HG03175 (cell line): ENCODE results near the gene CCDC47.
"Not testable (repeated sequence)": the region's sequence is repeated elsewhere in the genome, so short reads cannot be mapped to it uniquely, and the experiment has no call there.

Source experiments
- ATAC-seq: cut with Tn5 transposase; IDR thresholded peaks from one replicate; pipeline ENCODE4 v1.9.1; 2021; ENCODE audit warnings: mild to moderate bottlenecking, moderate library complexity; ENCODE audit not compliant: unreplicated experiment

CCDC47 gene

DNA sequence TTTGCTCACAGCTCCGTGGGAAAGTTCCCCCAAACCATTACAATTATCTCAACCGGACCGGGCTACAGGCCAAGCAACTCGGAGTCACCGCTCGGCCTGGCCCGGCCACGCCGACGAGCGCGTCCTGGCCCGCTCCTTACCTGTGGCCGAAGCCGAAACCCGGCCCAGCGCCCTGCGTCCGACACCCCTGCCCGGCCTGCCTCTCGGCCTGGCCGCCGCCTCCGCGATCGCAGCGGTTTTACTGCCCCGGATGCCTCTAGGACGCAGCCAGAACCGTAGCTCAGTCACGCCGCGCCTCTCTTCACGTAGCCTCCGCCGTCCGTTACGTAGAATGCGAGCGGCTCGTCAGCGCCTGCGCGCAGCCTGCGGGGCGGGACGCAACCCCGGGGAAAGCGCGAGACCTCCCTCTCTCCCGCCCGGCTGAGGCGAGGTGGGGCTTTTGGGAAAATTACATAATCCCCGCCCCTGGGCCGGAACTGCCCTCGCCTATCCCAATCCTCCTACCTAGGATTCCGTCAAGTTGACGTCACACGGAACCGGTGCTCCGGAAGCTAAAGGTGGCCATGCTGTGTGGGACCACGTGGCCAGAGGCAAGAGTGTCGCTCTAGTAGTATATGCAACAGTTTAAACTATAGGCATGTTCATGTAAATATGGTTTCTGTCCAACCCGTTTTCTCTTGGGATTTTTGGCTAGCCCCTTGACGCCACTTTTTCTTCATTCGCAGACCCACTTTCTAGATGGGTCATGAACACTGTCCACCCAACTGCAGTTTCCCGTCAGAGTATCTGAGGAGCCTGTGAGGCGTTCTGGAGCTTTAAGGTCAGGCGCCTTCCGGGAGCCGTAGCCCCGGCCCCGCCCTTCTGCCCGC lies at the start of gene CCDC47:
Gene CCDC47, minus strand, starts transcription at position 326 of the 869 bp plus-strand sequence. CDS start 7,422 bp downstream, outside the sequence.
- peak; percentile 85 for ATAC-seq

DNA sequence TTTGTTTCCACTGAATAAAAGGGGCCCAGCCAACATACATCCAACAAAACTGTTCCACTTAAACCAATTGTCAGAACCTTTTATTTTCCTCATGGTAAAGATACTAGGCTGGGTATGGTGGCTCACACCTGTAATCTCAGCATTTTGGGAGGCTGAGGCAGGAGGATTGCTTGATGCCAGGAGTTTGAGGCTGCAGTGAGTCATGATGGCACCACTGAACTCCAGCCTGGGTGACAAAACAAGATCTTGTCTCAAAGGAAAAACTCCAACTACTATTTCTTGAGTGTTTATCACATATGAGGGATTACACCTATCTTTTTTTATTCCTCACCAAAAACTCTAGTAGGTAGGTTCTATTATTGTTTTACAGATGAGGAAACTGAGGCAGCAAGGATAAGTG lies 49.1 kb upstream of the CCDC47 start:
- ATAC-seq: no peak

- ATAC-seq: no peak
Measured at GRCh38 chr17:63821804-63822203, 48.4 kb upstream of the CCDC47 start.

DNA sequence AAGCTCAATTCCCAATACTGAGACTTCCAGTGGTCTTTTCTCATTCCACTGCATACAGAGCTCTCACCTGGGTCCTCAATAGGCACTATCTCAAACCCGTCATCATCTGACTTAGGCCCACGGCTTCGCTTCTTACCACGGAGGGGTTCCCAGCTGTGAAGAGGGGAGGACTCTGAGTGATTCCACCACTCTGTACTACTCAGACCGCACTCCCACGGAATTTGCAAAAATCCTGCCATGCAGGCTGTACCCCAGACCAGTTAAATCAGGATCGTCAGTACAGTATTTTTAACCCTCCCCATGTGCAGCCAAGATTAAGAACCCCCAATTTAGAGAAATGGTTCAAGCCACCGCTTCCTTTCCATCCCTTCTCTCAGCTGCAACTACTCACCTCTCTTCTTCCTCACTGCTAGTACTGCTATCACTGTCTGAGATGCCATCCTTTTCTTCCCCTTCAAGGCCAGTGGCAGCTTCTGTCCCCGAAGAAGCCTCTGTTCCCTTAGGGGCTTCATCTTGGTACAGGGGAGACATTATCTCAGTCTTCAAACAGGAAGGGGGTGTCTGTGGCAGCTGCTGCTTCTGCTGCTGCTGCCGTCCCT lies 47.7 kb upstream of the CCDC47 start:
- ATAC-seq: no peak

DNA sequence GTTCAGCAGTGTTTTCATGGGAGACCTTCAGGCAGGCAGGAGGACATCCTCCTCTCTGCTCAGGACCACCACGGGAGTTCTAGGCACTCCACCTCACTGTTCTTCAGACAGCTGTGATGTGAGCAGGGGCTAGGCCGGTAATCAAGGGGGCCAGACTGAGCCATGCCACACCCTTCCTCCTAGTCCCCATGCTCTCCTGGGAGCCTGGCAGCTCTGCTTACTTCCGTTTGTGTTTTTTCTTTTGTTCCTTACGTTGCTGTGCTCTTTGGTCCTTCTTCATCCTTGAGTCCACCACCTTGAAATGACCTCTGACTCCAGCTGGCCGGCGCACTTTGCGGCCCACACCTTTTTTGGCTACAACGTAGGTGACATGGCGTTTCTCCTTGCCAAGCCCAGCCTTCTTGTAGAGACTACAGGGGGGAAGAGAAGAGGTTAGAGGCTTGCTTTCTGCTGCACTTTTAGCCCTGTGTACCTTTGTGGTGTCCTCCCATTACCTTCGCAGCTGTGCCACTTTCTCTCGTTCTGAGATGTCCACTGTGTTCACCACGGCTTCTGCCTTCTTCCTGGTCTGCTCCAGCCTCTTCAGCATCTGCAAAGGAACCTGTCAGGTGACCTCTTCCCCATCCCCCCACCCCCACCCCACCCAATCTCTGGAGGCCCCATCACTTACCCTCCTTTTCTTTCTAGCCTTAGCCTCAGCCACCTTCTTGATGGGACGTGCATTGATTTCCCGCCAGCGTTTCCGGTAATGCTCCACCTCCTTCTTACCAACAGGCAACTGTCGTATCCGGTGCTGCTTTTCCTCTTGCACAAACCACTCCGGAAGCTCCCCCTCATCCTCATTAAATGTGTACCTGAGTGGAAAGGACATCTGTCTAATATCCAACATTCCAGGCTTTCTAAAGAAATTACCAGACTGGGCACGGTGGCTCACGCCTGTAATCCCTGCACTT lies 46.5 kb upstream of the CCDC47 start:
- no peak for ATAC-seq

GRCh38 chr17:63819131-63819530 lies 45.7 kb upstream of the CCDC47 start:
- no peak for ATAC-seq

GRCh38 chr17:63817736-63818385 lies 44.5 kb upstream of the CCDC47 start:
- no peak for ATAC-seq

DNA sequence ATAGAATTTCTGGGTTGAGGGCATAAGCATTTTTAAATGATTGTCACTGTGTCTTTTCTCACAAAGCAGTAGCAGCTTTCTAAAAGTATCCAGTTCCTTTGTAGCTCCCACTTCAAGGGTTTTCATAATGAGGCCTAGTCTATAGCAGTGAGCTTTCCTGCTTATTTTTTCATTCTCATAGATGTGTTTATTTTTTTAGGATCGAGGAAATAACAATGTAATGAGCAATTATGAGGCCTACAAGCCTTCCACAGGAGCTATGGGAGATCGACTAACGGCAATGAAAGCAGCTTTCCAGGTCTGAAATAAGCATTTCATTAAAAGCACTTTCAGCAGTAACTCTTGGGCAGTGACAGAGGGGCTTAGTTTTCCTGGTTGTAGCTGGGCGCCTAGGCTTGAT lies 43.3 kb upstream of the CCDC47 start:
- ATAC-seq: no peak

- ATAC-seq: no peak
Measured at GRCh38 chr17:63816123-63816522, 42.7 kb upstream of the CCDC47 start.

GRCh38 chr17:63809970-63810369 lies 36.6 kb upstream of the CCDC47 start:
- ATAC-seq: no peak

- no peak for ATAC-seq
Measured at GRCh38 chr17:63805591-63805990, 32.2 kb upstream of the CCDC47 start.

DNA sequence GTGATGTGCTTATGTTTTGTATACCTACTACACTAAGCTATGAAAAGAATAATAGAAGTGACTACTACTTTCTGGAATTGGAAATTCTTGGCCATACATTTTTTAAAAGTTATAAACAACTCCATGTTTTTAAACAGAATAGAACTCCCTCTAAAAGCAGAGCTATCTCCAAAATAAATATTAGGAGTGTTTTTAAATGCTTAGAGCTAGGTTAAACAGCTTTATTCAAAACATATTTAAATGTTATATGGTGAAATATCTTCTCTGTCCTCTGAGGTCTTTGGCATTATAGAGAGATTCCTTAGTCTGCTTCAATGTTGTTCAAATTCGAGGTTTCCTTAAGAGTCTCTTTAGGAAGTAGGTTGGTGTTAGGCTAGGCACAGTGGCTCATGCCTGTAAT lies 30.9 kb upstream of the CCDC47 start:
- ATAC-seq: no peak

- no peak for ATAC-seq
Measured at GRCh38 chr17:63800783-63801182, 27.4 kb upstream of the CCDC47 start.

DNA sequence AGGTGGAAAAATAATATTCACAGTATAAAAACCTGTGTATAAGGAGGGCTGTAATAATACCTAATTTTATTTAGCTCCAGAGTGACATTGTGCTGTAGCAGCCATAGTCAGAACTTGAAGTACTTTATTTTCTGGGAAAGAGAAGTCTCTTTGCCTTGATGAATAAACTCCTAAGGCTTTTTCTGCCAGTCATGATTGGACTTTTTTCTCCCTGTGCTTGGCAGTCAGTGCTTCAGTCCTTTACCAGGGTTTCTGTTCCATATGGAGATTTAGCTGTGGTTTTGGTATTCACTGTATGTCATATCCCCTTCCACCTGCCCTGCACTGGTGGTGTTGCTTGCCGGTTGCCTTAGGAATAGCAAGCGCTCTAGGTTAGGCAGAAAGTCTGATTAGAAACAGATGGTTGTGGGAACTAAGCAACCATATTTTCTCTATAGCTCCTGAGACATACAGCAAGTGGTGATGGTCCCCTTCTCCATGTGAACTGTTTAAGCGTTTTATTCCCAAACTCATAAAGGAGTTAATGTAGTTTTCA lies 25.2 kb upstream of the CCDC47 start:
- no peak for ATAC-seq

DNA sequence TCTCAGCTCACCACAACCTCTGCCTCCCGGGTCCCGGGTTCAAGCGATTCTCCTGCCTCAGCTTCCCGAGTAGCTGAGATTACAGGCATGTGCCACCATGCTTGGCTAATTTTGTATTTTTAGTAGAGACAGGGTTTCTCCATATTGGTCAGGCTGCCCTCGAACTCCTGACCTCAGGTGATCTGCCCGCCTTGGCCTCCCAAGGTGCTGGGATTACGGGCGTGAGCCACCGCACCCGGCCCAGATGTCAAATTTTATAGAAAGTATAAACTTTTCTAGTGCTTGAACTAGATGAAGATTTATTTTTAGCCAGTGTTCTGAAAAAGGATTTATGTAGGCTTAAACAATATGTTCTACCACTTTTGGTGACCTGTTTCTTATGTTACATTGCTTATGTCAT lies 23.0 kb upstream of the CCDC47 start:
- not testable (repeated sequence) for ATAC-seq

DNA sequence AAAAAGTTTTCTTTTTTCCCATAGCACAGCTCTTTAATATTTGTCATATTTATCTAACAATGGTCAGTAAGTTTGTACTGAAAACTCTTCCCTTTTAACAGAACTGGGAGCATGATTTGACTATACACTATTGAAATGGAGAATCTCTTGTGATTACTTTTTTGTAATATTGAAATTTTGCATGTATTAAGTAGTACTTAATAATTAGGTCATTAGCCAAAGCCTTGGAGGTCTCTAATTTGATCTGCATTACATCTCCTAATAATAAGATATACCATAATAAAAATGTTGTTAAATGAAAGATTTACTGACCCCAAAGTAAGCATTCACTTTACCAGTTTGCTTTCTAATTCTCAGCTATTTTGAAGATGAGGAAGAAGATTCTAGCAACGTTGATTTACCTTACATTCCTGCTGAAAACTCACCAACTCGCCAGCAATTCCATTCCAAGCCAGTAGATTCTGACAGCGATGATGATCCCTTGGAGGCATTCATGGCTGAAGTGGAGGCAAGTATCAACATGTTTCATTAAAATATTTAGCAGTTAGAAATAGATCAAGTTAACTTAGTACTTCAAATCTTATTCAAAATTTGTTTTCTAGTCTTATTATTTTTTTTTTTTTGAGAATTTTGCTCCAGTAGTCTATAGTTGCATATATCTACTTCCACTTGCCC lies 18.8 kb upstream of the CCDC47 start:
- ATAC-seq: no peak

- no peak for ATAC-seq
Measured at GRCh38 chr17:63790057-63790456, 16.7 kb upstream of the CCDC47 start.

DNA sequence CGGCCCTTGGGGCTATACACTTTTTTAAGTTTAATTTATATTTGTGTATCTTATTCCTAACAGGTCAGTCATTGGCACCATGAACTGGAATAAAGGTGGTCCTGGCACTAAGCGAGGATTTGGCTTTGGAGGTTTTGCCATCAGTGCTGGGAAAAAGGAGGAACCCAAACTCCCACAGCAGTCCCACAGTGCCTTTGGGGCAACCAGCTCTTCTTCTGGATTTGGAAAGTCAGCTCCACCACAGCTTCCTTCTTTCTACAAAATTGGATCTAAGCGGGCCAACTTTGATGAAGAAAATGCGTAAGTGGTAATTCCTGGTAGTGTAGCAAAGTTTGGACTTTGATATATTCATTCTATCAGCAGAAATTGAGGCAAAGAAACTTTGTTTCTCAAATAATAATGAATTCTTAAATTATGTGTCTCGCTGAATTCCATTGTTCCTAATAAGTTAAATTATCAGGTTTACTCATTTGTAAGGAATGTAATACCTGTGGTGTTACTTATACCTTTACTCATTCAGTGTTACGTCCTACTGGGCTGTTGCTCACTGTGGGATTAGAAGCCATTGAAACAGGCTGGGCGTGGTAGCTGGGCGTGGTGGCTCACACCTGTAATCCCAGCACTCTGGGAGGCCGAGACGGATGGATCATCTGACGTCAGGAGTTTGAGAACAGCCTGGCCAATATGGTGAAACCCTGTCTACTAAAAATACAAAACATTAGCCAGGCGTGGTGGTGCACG lies 13.7 kb upstream of the CCDC47 start:
- no peak for ATAC-seq

GRCh38 chr17:63786117-63786516 lies 12.7 kb upstream of the CCDC47 start:
- ATAC-seq: no peak
